SK-N-SH (cell line): Measurements from ENCODE around the gene CRK. TPM values are rescaled to one million over a fixed set of nuclear protein-coding genes. Genes with fewer than 3 reads are reported as not detected.
A peak's percentile ranks its signal among the peaks of the same experiment; 100 is the strongest.

ENCODE experiments used
- CTCF ChIA-PET: fragments of 300-600, 350-600 bp; formaldehyde crosslinking; extraction: SDS; loops from one replicate; lab custom pipeline; 2021; lab: Yijun Ruan, JAX
- POLR2A ChIA-PET: fragments of 350-600 bp; sonication (Branson Sonifier 250); formaldehyde crosslinking; extraction: SDS; loops from one replicate; lab custom pipeline; 2020; ENCODE audit warnings: antibody characterized with exemption, inconsistent platforms; lab: Yijun Ruan, JAX
- DNase-seq: peaks from one replicate; pipeline ENCODE4 v3.0.0; 2012
- H2AFZ ChIP-seq: fragments of 200-600 bp; sonication (generic); 2 replicates; pipeline ENCODE4 v1.8.1; 2016; ENCODE audit warnings: antibody characterized with exemption, mild to moderate bottlenecking, low read depth
- H3F3A ChIP-seq: fragments of 200-600 bp; sonication (generic); replicated peaks from 2 replicates; pipeline ENCODE3; 2016; ENCODE audit warnings: antibody characterized with exemption, mild to moderate bottlenecking; ENCODE audit not compliant: insufficient read depth
- H3K27ac ChIP-seq, 2 experiments: fragments of 200-500 bp in 1 of 2; fragments of 200-600 bp in 1 of 2; sonication (Bioruptor generic) in 1 of 2; sonication (generic), shearing (Covaris generic) in 1 of 2; 2 replicates each; pipeline versions ENCODE4 v1.5.1 to v1.6.1; 2014 to 2016; ENCODE audit warnings: low read depth in 2 of 2, inconsistent platforms in 1 of 2, low read length in 1 of 2, mild to moderate bottlenecking in 1 of 2, mixed read lengths in 1 of 2
- H3K27me3 ChIP-seq: fragments of 200-600 bp; sonication (generic), shearing (Covaris generic); 2 replicates; pipeline ENCODE4 v1.6.1; 2016; ENCODE audit warnings: mixed run types; ENCODE audit not compliant: insufficient read depth
- H3K36me3 ChIP-seq, 2 experiments: fragments of 200-500 bp in 1 of 2; fragments of 200-600 bp in 1 of 2; sonication (Bioruptor generic) in 1 of 2; sonication (generic) in 1 of 2; replicated peaks in 1 of 2; 2 replicates each; pipeline versions ENCODE3 to v1.5.1; 2014 to 2016; ENCODE audit warnings: low read length in 1 of 2, mild to moderate bottlenecking in 1 of 2; ENCODE audit not compliant: insufficient read depth in 2 of 2, control insufficient read depth in 1 of 2
- H3K4me1 ChIP-seq, 2 experiments: fragments of 200-500 bp in 1 of 2; fragments of 200-600 bp in 1 of 2; sonication (Bioruptor generic) in 1 of 2; sonication (generic), shearing (Covaris generic) in 1 of 2; 2 replicates each; pipeline versions ENCODE4 v1.5.1 to v1.6.1; 2014 to 2016; ENCODE audit warnings: low read depth in 1 of 2, low read length in 1 of 2, mixed run types in 1 of 2; ENCODE audit not compliant: insufficient read depth in 2 of 2, control insufficient read depth in 1 of 2
- H3K4me2 ChIP-seq: fragments of 200-600 bp; sonication (generic), shearing (Covaris generic); 2 replicates; pipeline ENCODE4 v1.6.1; 2017; ENCODE audit warnings: mixed run types
- H3K4me3 ChIP-seq, 2 experiments: fragments of 200-500 bp in 1 of 2; fragments of 200-600 bp in 1 of 2; sonication (Bioruptor generic) in 1 of 2; sonication (generic), shearing (Covaris generic) in 1 of 2; 2 replicates each; pipeline versions ENCODE4 v1.5.1 to v1.8.1; 2014 to 2016; ENCODE audit warnings: low read depth in 2 of 2, inconsistent platforms in 1 of 2, low read length in 1 of 2, mild to moderate bottlenecking in 1 of 2, mixed read lengths in 1 of 2, moderate library complexity in 1 of 2
- H3K79me2 ChIP-seq: fragments of 200-600 bp; sonication (generic); 2 replicates; pipeline ENCODE4 v1.8.1; 2017; ENCODE audit warnings: mild to moderate bottlenecking; ENCODE audit not compliant: insufficient read depth
- H3K9ac ChIP-seq: fragments of 200-600 bp; sonication (generic); 2 replicates; pipeline ENCODE4 v1.6.1; 2017; ENCODE audit warnings: mixed run types
- H3K9me2 ChIP-seq: fragments of 200-600 bp; sonication (generic); 2 replicates; pipeline ENCODE4 v1.6.1; 2017; ENCODE audit warnings: mixed run types
- H3K9me3 ChIP-seq: fragments of 200-600 bp; sonication (generic); 2 replicates; pipeline ENCODE4 v1.6.1; 2017; ENCODE audit warnings: mixed run types, mild to moderate bottlenecking, moderate library complexity
- H4K20me1 ChIP-seq: fragments of 200-600 bp; sonication (generic); 2 replicates; pipeline ENCODE4 v1.6.1; 2017; ENCODE audit warnings: mild to moderate bottlenecking, mixed run types; ENCODE audit not compliant: insufficient read depth
- FOXM1 ChIP-seq: IDR thresholded peaks from 2 replicates; pipeline ENCODE4 v1.4.0; 2012; ENCODE audit warnings: low read depth, mild to moderate bottlenecking
- GABPA ChIP-seq: IDR thresholded peaks from 2 replicates; pipeline ENCODE4 v1.4.0; 2012; ENCODE audit warnings: low read depth, mild to moderate bottlenecking
- JUND ChIP-seq: IDR thresholded peaks from 2 replicates; pipeline ENCODE4 v1.4.0; 2012
- MXI1 ChIP-seq: IDR thresholded peaks from 2 replicates; pipeline ENCODE4 v1.6.1; 2012; ENCODE audit warnings: mild to moderate bottlenecking, low read depth, low read length, improper control_type of control experiment
- NRF1 ChIP-seq: IDR thresholded peaks from 2 replicates; pipeline ENCODE4 v1.6.1; 2012; ENCODE audit warnings: low read depth, mild to moderate bottlenecking, low read length
- SIN3A ChIP-seq: IDR thresholded peaks from 2 replicates; pipeline ENCODE4 v1.6.1; 2012; ENCODE audit warnings: low read depth, mild to moderate bottlenecking, low read length, moderate library complexity, borderline replicate concordance
- SMC3 ChIP-seq: IDR thresholded peaks from 2 replicates; pipeline ENCODE4 v1.6.1; 2012; ENCODE audit warnings: low read depth, low read length, improper control_type of control experiment
- TEAD4 ChIP-seq: IDR thresholded peaks from 2 replicates; pipeline ENCODE4 v1.4.0; 2012; ENCODE audit warnings: mild to moderate bottlenecking, borderline replicate concordance; ENCODE audit not compliant: insufficient read depth
- YY1 ChIP-seq: IDR thresholded peaks from 2 replicates; pipeline ENCODE4 v1.4.0; 2012; ENCODE audit warnings: low read depth, mild to moderate bottlenecking
- WGBS: methylation state at CpG from one replicate; pipeline ENCODE4 v1.1.6; 2017; ENCODE audit warnings: low lambda C conversion rate; 5-methylcytosine and 5-hydroxymethylcytosine counted together
- polyA plus RNA-seq, 3 experiments: library from polyadenylated mRNA; depleted of rRNA; stranded (reverse); fragments of >200 nt; gene quantifications; 2 replicates each; pipeline ENCODE4 v1.2.3, GENCODE V29; 2012
- TF ChIP-seq, protein P1 (sequence below): fragments of 150-350 bp; IDR thresholded peaks from 2 replicates; pipeline ENCODE4 v1.6.1; 2016; ENCODE audit warnings: mild to moderate bottlenecking, low read depth, low read length
- TF ChIP-seq, protein P2 (sequence below): IDR thresholded peaks from 2 replicates; pipeline ENCODE4 v1.4.0; 2012; ENCODE audit warnings: low read depth, borderline replicate concordance
- TF ChIP-seq, protein P3 (sequence below): IDR thresholded peaks from 2 replicates; pipeline ENCODE4 v1.4.0; 2012; ENCODE audit warnings: low read depth, borderline replicate concordance

Gene CRK
- polyA plus RNA-seq, 1 of the 3 experiments (the other 2 are of a cell fraction), result 50.7 TPM

DNA sequence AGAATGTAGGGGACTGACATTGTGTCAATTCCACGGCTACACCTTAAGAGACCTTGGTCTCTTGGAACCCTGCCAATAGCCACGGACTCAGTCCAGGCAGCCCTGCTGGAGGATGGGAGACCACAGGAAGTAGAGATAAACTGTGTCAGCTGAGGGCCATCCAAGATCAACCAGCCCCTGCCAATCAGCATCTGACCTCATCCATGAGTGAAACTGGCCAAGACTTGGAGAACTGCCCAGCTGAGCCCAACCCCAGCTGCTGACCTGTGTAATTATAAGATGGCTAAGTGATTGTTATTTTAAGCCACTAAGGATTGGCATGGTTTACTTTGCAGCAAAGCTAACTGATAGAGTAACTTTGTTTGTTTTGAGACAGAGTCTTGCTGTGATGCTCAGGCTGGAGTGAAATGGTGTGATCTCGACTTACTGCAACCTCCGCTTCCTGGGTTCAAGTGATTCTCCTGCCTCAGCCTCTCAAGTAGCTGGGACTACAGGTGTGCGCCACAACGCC is 42.7 kb downstream of the CRK start (continued):
- TF ChIP-seq, protein P1, sequence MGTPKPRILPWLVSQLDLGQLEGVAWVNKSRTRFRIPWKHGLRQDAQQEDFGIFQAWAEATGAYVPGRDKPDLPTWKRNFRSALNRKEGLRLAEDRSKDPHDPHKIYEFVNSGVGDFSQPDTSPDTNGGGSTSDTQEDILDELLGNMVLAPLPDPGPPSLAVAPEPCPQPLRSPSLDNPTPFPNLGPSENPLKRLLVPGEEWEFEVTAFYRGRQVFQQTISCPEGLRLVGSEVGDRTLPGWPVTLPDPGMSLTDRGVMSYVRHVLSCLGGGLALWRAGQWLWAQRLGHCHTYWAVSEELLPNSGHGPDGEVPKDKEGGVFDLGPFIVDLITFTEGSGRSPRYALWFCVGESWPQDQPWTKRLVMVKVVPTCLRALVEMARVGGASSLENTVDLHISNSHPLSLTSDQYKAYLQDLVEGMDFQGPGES, result no peak
- no peak for TF ChIP-seq TEAD4
- TF ChIP-seq, protein P2, sequence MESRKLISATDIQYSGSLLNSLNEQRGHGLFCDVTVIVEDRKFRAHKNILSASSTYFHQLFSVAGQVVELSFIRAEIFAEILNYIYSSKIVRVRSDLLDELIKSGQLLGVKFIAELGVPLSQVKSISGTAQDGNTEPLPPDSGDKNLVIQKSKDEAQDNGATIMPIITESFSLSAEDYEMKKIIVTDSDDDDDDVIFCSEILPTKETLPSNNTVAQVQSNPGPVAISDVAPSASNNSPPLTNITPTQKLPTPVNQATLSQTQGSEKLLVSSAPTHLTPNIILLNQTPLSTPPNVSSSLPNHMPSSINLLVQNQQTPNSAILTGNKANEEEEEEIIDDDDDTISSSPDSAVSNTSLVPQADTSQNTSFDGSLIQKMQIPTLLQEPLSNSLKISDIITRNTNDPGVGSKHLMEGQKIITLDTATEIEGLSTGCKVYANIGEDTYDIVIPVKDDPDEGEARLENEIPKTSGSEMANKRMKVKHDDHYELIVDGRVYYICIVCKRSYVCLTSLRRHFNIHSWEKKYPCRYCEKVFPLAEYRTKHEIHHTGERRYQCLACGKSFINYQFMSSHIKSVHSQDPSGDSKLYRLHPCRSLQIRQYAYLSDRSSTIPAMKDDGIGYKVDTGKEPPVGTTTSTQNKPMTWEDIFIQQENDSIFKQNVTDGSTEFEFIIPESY, result no peak
- TF ChIP-seq GABPA, result 0 out of 2 replicates have a peak, but pooled peaks have one; percentile 13
- TF ChIP-seq MXI1, result no peak
- TF ChIP-seq FOXM1, result no peak

DNA sequence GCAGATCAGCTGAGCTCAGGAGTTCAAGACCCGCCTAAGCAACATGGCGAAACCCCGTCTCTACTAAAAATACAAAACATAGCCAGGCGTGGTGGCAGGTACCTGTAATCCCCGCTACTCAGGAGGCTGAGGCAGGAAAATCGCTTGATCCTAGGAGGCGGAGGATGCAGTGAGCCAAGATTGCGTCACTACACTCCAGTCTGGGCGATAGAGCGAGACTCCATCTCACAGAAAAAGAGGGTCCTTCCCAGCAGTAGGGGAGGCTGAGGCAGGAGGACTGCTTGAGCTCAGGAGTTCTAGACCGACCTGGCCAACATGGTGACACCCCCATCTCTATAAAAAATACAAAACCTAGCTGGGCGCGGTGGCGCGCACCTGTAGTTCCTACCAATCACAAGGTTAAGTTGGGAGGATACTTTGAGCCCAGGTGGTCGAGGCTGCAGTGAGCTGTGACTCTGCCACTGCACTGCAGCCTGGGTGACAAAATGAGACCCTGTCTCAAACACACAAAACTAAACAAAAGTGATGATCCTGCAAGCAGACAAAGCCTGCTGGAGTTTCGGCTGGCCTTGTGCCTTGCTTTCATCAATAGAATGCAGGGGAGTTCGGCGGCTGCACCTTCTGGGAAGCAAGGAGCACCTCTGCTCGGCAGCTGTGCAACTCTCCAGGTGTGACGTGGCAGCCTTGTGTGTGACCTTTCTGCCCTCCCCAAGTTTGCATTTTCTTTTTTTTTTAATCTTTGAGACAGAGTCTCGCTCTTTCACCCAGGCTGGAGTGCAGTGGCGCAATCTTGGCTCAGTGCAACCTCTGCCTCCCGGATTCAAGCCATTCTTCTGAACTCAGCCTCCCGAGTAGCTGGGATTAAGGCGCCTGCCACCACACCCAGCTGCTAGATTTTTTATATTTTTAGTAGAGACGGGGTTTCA is 43.6 kb downstream of the CRK start:
- DNase-seq, result no peak
- WGBS, result 86% methylated on average over 25 of the region's 27 CpGs

DNA sequence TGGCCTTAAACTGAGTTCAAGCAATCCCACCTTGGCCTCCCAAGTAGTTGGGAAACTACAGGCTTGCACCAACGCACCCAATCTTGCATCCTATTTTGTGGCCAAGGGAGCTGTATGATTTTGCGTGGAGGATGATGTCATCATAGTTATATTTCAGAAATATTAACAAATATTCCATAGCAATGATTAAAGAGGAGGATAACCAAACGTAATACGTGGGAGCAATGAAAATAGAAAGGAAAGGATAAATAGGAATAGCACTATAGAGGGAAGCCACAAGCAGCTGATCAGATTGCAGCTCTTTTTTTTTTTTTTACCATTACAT is 53.8 kb downstream of the CRK start:
- Histone ChIP-seq H3K4me1 (peaks cover 0 to 4% of the 10 kb centered on the region in 2 experiments; a peak in 2 of 4 replicates), H3K4me3 (no peak overlapping the region), H2AFZ (no peak overlapping the region), H3K27me3 (no peaks in the 10 kb centered on the region), H3K4me2 (no peak overlapping the region), H3K36me3 (peaks cover 0 to 5% of the 10 kb centered on the region in 2 experiments), H3K9me3 (no peaks in the 10 kb centered on the region), H3K9me2 (no peaks in the 10 kb centered on the region), H3K79me2 (peaks cover 30% of the 10 kb centered on the region), H3K27ac (no peak overlapping the region), H3K9ac (no peak overlapping the region), H4K20me1 (peaks cover 22% of the 10 kb centered on the region), H3F3A (peaks cover 10% of the 10 kb centered on the region)
- DNase-seq, result no peak
- TF ChIP-seq GABPA (no peak), NRF1 (no peak), SMC3 (no peak), JUND (no peak), FOXM1 (no peak), SIN3A (no peak)
- TF ChIP-seq, protein P3, sequence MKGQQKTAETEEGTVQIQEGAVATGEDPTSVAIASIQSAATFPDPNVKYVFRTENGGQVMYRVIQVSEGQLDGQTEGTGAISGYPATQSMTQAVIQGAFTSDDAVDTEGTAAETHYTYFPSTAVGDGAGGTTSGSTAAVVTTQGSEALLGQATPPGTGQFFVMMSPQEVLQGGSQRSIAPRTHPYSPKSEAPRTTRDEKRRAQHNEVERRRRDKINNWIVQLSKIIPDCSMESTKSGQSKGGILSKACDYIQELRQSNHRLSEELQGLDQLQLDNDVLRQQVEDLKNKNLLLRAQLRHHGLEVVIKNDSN, result no peak
- 88% methylated on average over 4 of the region's 4 CpGs for WGBS
- ChIA-PET CTCF (interaction anchor here (3.3 kb wide), 1 partner anchor 37 kb away, joined by 13 read pairs; no protein-coding TSS in a partner anchor), POLR2A (no interaction called here)

More for the DNA sequence above, 43.6 kb downstream of the CRK start:
- TF ChIP-seq YY1, result no peak
- no peak for TF ChIP-seq MXI1
- H3K4me1 ChIP-seq, result no peaks in the 10 kb centered on the region
- no peak overlapping the region for H3K9ac ChIP-seq
- H2AFZ ChIP-seq, result no peak overlapping the region
- no peaks in the 10 kb centered on the region for H3K36me3 ChIP-seq
- ChIA-PET CTCF (interaction anchor here (0.6 to 1.4 kb wide), 2 partner anchors 47 to 570 kb away, joined by 3 to 6 read pairs; no protein-coding TSS in a partner anchor), POLR2A (no interaction called here)
- peaks cover 5% of the 10 kb centered on the region for H3F3A ChIP-seq
- no peaks in the 10 kb centered on the region for H3K9me3 ChIP-seq
- no peaks in the 10 kb centered on the region for H4K20me1 ChIP-seq
- H3K79me2 ChIP-seq, result no peaks in the 10 kb centered on the region
- H3K4me2 ChIP-seq, result no peak overlapping the region
- no peaks in the 10 kb centered on the region for H3K9me2 ChIP-seq
- H3K4me3 ChIP-seq, result no peak overlapping the region
- H3K27ac ChIP-seq, result no peak overlapping the region
- H3K27me3 ChIP-seq, result no peaks in the 10 kb centered on the region
